Activated T-helper 2 cell treated with anti-CD3 and anti-CD28 coated beads, Interferon-gamma antibody, Interleukin-2, Interleukin-4, amounts not matched to agents 10 μg/mL and 5 μg/mL and 100 μg/mL, durations not matched to agents 14 hours and 24 hours and 36 hours (primary cell): ENCODE results near the gene MMGT1. TPM values are rescaled to one million over a fixed set of nuclear protein-coding genes. Genes with fewer than 3 reads are reported as not detected.

Experiments used
- total RNA-seq: library from RNA; stranded (reverse); gene quantifications from 2 replicates; pipeline ENCODE4 v1.2.3, GENCODE V29; 2022

The MMGT1 gene
- total RNA-seq, 1 donor from 2014 or later: 24.0 TPM

Other genes starting within 250 kb of the MMGT1 start
- not detected in 2 replicates for gene CT45A3, start 205.8 kb downstream of the MMGT1 start, total RNA-seq
- gene CT45A5, start 188.5 kb downstream of the MMGT1 start, total RNA-seq: not detected in 2 replicates
- gene CT45A6, start 171.2 kb downstream of the MMGT1 start, total RNA-seq: not detected in 2 replicates
- not detected in 2 replicates for gene CT45A2, start 154.0 kb downstream of the MMGT1 start, total RNA-seq
- gene CT45A7, start 136.7 kb downstream of the MMGT1 start, total RNA-seq: not detected in 2 replicates
- gene CT45A8, start 119.5 kb downstream of the MMGT1 start, total RNA-seq: not detected in 2 replicates
- not detected in 2 replicates for gene CT45A9, start 102.2 kb downstream of the MMGT1 start, total RNA-seq
- not detected in 2 replicates for gene CT45A10, start 80.5 kb downstream of the MMGT1 start, total RNA-seq
- gene SAGE1, start 80.3 kb downstream of the MMGT1 start, total RNA-seq: not detected in 2 replicates
- gene SLC9A6, start 11.4 kb upstream of the MMGT1 start, total RNA-seq: 10.5 and 10.7 TPM in 2 replicates
- 4.5 and 8.1 TPM in 2 replicates for gene FHL1, start 173.5 kb upstream of the MMGT1 start, total RNA-seq